GM19238 (cell line): ENCODE results near the gene CTTN.

Experiments
- DNase-seq: peaks from one replicate; pipeline ENCODE4 v3.0.0; 2011; ENCODE audit warnings: low spot score; ENCODE audit not compliant: insufficient read length

CTTN gene

GRCh38 chr11:70409437-70409836 lies 11.1 kb downstream of the CTTN start:
- DNase-seq: no peak

DNA sequence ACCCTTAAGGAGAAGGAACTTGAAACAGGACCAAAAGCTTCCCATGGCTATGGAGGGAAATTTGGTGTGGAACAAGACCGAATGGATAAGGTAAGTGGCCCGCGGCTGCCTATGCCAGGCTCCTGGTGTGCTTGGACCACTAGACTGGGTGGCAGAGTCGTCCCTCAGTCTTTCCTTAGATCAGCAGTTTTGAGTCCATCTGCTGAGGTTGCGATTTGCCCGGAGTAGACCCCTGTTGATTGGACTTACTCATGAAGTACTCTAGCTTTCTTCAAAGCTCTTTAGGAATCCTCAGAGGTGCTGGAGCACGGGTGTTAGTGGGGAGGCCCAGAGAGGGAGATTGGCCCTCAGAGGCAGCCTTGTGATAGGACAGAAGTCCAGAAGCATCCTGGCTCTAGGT lies 11.5 kb downstream of the CTTN start:
- DNase-seq: no peak

- no peak for DNase-seq
Observed at GRCh38 chr11:70410276-70411205, 12.2 kb downstream of the CTTN start.

- no peak for DNase-seq
Observed at GRCh38 chr11:70411713-70412452, 13.6 kb downstream of the CTTN start.

- no peak for DNase-seq
Observed at GRCh38 chr11:70413151-70413550, 14.8 kb downstream of the CTTN start.

DNA sequence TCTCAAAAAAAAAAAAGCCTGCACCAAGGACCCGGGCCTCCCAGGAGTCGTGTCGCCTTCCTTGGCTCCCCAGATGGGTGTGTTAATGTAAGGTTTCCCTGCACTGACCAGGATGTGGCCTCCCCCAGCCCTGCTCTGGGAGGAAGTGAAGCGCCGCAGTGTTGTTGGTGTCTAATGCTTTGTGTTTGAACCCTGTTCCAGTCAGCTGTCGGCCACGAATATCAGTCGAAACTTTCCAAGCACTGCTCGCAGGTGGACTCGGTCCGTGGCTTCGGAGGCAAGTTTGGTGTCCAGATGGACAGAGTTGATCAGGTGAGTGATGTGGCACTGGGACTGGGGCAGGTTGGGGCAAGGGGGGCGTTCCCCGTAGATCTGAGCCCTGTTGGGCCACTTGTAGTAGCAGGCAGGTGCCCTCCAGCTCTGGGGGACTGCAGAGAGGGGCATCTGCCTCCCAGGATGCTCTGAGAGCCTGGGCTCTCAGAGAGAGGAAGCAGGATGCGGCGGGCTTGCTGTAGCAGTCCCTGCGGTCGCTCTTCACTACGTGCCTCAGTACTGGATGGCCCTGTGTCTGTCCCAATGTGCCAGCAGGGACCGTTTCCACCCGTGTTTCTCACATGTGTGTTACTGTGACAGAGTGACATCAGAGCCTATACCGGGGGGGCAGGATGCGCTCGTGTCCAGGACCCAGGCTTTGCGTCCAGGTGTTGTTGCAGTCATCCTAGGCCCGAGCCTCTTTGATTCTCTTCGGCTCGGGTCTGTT lies 16.2 kb downstream of the CTTN start:
- no peak for DNase-seq

- no peak for DNase-seq
Observed at GRCh38 chr11:70415191-70415590, 16.9 kb downstream of the CTTN start.

DNA sequence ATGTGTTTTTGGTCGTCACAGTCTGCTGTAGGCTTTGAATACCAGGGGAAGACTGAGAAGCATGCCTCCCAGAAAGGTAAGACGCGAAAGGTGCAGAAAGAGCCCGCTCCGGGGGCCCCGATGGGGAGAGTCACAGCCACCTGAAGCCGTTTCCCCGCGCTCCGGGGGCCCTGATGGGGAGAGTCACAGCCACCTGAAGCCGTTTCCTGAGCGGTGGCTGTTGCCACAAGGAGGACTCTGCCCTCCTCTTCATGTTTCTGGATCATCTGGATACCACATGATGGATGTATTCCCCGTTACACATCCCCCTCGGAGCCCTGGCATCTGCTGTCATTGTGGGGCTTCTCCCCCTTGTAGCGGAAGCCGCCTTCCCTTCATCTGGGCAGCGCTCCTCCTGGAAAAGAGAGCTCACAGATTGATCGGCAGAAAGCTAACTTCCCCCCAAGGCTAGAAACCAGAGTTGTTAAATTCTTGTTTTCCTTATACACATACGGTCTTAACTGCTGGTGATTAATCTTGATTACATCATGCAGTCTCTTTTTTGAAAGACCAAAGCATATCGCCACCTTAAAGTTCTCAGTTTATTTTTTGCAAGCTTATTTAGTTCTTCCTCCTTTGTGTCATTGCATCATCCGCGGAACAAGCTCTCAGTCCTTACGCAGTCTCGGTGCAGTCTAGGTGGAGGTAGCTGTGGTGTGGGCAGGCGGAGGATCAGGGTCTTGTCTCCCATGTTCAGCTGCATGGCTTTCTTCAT lies 17.5 kb downstream of the CTTN start:
- no peak for DNase-seq

GRCh38 chr11:70416881-70417280 lies 18.6 kb downstream of the CTTN start:
- no peak for DNase-seq

GRCh38 chr11:70418130-70418529 lies 19.8 kb downstream of the CTTN start:
- no peak for DNase-seq

GRCh38 chr11:70419307-70420007 lies 21.1 kb downstream of the CTTN start:
- DNase-seq: no peak

DNA sequence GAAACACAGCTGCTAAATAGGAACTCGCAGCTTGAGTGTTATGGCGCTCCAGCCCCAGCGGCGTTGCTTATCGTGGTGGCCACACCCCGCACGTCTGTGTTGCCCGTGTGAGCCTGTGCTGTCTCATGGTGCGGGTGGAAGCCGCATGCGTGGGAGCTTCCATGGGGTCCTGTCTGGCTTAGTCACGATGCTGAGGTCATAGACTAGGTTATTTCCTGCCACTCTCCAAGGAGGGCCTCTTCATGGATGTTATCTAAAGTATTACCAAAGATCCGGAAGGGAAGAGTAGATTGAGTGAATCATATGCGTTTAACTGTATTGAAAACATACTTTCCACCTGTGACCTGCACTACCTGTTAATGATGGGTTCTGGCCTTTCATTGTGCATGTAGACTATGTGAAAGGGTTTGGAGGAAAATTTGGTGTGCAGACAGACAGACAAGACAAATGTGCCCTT lies 21.7 kb downstream of the CTTN start:
- DNase-seq: no peak

DNA sequence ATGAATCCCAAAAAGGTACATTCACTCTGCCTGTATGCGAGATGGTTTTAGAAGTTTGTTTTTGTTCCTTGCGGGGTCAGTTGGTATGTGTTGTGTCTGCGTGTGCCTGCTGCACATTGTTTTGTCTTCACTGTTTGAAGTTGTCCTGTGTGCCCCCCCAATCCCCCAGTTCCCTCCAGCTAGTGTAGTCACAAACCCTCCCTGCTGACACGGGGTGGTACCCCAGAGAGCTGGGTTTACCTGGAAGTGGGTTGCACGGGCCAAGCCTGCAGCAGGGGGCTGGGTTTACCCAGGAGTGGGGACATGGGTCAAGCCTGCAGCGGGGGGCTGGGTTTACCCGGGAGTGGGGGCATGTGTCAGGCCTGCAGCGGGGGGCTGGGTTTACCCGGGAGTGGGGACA lies 22.2 kb downstream of the CTTN start:
- no peak for DNase-seq

DNA sequence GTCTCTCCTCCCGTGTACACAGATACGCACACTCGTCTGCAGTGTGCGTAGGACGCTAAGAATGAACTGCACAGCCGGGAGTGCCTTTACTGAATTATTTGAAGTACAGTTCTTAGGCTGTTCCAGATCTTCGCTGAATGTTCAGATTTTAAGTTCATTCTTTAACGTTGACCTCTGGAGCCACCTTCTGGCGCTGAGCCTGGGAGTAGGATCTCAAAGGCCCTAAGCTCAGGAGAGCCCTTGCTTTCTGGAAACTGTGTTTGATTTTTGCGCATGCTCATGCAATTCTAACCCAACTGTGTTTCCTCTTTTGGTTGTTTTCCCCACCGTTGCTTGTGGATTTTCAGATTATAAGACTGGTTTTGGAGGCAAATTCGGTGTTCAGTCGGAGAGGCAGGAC lies 22.8 kb downstream of the CTTN start:
- no peak for DNase-seq

- no peak for DNase-seq
Observed at GRCh38 chr11:70422692-70423522, 24.6 kb downstream of the CTTN start.

GRCh38 chr11:70423523-70424505 lies 25.5 kb downstream of the CTTN start:
- DNase-seq: no peak

- DNase-seq: no peak
Observed at GRCh38 chr11:70424765-70425344, 26.5 kb downstream of the CTTN start.

DNA sequence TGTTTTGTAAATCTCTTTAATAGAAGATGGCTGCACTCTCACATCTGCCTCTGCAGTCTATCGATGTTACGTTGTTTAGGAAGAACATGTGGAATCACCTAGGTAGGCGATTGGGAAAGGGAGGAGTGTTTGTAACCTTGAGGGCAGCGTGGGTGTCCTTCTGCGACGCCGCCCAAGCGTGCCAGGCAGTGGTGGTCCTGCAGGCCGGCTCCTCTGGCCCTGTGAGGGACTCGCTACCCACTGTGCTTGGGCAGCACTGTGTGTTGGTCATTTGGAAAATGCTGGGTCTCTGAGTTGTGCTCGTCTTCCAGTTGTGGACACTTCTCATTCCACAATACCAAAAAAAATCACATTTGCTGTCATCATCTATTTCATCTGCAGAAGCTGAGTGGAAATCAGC lies 29.1 kb downstream of the CTTN start:
- no peak for DNase-seq
